H9 (cell line): ENCODE results near the gene NR0B1. TPM values are rescaled to one million over a fixed set of nuclear protein-coding genes. Genes with fewer than 3 reads are reported as not detected.

Source experiments
- DNase-seq: peaks from one replicate; pipeline ENCODE4 v3.0.0-alpha.2; 2017
- H2AFZ ChIP-seq: one replicate; pipeline ENCODE4 v1.6.1; 2013; ENCODE audit warnings: mild to moderate bottlenecking, low read length, control low read depth, moderate library complexity
- H2AK5ac ChIP-seq: 2 replicates; pipeline ENCODE4 v1.6.1; 2013; ENCODE audit warnings: low read length, control low read depth, mixed read lengths; ENCODE audit not compliant: insufficient read length
- H2BK120ac ChIP-seq: one replicate; pipeline ENCODE4 v1.6.1; 2013; ENCODE audit warnings: low read depth, mild to moderate bottlenecking, low read length, control low read depth, inconsistent platforms; ENCODE audit not compliant: poor library complexity, severe bottlenecking
- H2BK12ac ChIP-seq: 2 replicates; pipeline ENCODE4 v1.6.1; 2013; ENCODE audit warnings: low read length, control low read depth, mixed read lengths, low read depth; ENCODE audit not compliant: insufficient read length
- H2BK15ac ChIP-seq: 2 replicates; pipeline ENCODE4 v1.6.1; 2013; ENCODE audit warnings: low read depth, low read length, control low read depth
- H2BK20ac ChIP-seq: one replicate; pipeline ENCODE4 v1.6.1; 2013; ENCODE audit warnings: low read depth, mild to moderate bottlenecking, low read length, control low read depth, inconsistent platforms; ENCODE audit not compliant: poor library complexity, severe bottlenecking
- H2BK5ac ChIP-seq: 2 replicates; pipeline ENCODE4 v1.6.1; 2013; ENCODE audit warnings: low read length, control low read depth, mixed read lengths; ENCODE audit not compliant: insufficient read length
- H3K14ac ChIP-seq: 2 replicates; pipeline ENCODE4 v1.6.1; 2013; ENCODE audit warnings: low read length, control low read depth; ENCODE audit not compliant: insufficient read depth
- H3K18ac ChIP-seq: 2 replicates; pipeline ENCODE4 v1.6.1; 2013; ENCODE audit warnings: low read depth, mild to moderate bottlenecking, mixed read lengths, low read length, control low read depth; ENCODE audit not compliant: insufficient read length
- H3K23ac ChIP-seq: 2 replicates; pipeline ENCODE4 v1.6.1; 2013; ENCODE audit warnings: low read length, control low read depth, mixed read lengths, low read depth; ENCODE audit not compliant: insufficient read length
- H3K23me2 ChIP-seq: 2 replicates; pipeline ENCODE4 v1.6.1; 2013; ENCODE audit warnings: low read depth, mild to moderate bottlenecking, mixed read lengths, low read length, control low read depth; ENCODE audit not compliant: insufficient read length, poor library complexity, severe bottlenecking
- H3K27ac ChIP-seq: 2 replicates; pipeline ENCODE4 v1.5.1; 2013; ENCODE audit warnings: low read length, control low read depth, mixed read lengths, low read depth; ENCODE audit not compliant: insufficient read length
- H3K27me3 ChIP-seq: 2 replicates; pipeline ENCODE4 v1.6.1; 2013; ENCODE audit warnings: low read length, control low read depth, inconsistent platforms; ENCODE audit not compliant: insufficient read depth
- H3K4ac ChIP-seq: 2 replicates; pipeline ENCODE4 v1.6.1; 2013; ENCODE audit warnings: low read depth, mild to moderate bottlenecking, control low read depth, inconsistent platforms, low read length, moderate library complexity
- H3K4me1 ChIP-seq: 2 replicates; pipeline ENCODE4 v1.6.1; 2013; ENCODE audit warnings: low read length, control low read depth, inconsistent platforms; ENCODE audit not compliant: insufficient read depth
- H3K4me2 ChIP-seq: 2 replicates; pipeline ENCODE4 v1.6.1; 2013; ENCODE audit warnings: low read length, control low read depth, mixed read lengths; ENCODE audit not compliant: insufficient read length, insufficient read depth
- H3K56ac ChIP-seq: 2 replicates; pipeline ENCODE4 v1.6.1; 2013; ENCODE audit warnings: low read depth, mild to moderate bottlenecking, mixed read lengths, low read length, control low read depth; ENCODE audit not compliant: insufficient read length
- H3K79me1 ChIP-seq: 2 replicates; pipeline ENCODE4 v1.6.1; 2013; ENCODE audit warnings: low read depth, mild to moderate bottlenecking, moderate library complexity, low read length, control low read depth, inconsistent platforms; ENCODE audit not compliant: insufficient read depth, poor library complexity, severe bottlenecking
- H3K79me2 ChIP-seq: 2 replicates; pipeline ENCODE4 v1.6.1; 2013; ENCODE audit warnings: low read length, control low read depth, inconsistent platforms; ENCODE audit not compliant: insufficient read depth
- H3K9ac ChIP-seq: 2 replicates; pipeline ENCODE4 v1.6.1; 2013; ENCODE audit warnings: low read length, control low read depth, mixed read lengths; ENCODE audit not compliant: insufficient read length; ENCODE audit errors: extremely low read depth
- H3K9me3 ChIP-seq: one replicate; pipeline ENCODE4 v1.6.1; 2013; ENCODE audit warnings: low read depth, low read length, inconsistent platforms; ENCODE audit not compliant: control insufficient read depth
- H3T11ph ChIP-seq: one replicate; pipeline ENCODE4 v1.6.1; 2013; ENCODE audit warnings: mild to moderate bottlenecking, low read length, control low read depth, inconsistent platforms
- H4K20me1 ChIP-seq: one replicate; pipeline ENCODE4 v1.6.1; 2013; ENCODE audit not compliant: control insufficient read depth, insufficient read length, insufficient read depth
- H4K5ac ChIP-seq: 2 replicates; pipeline ENCODE4 v1.6.1; 2013; ENCODE audit warnings: low read depth, mild to moderate bottlenecking, mixed read lengths, low read length, control low read depth; ENCODE audit not compliant: insufficient read length
- H4K8ac ChIP-seq: replicated peaks from 2 replicates; pipeline ENCODE4 v1.6.1; 2013; ENCODE audit warnings: low read length, control low read depth, mixed read lengths, low read depth; ENCODE audit not compliant: insufficient read length
- H4K91ac ChIP-seq: 2 replicates; pipeline ENCODE4 v1.6.1; 2013; ENCODE audit warnings: low read depth, mild to moderate bottlenecking, moderate library complexity, mixed read lengths, low read length, control low read depth; ENCODE audit not compliant: insufficient read length
- H3K27ac Mint-ChIP-seq, 3 experiments: 2 replicates in 2 of 3; 3 replicates in 1 of 3; pipeline ENCODE4 v1.8.0; 2020 to 2021; ENCODE audit warnings: mixed read lengths in 3 of 3, mild to moderate bottlenecking in 1 of 3, moderate library complexity in 1 of 3
- H3K27me3 Mint-ChIP-seq: 2 replicates; pipeline ENCODE4 v1.8.0; 2021; ENCODE audit warnings: low read depth, mild to moderate bottlenecking, moderate library complexity, mixed read lengths
- H3K36me3 Mint-ChIP-seq, 3 experiments: 2 replicates in 2 of 3; 3 replicates in 1 of 3; pipeline ENCODE4 v1.8.0; 2020 to 2021; ENCODE audit warnings: low read depth in 3 of 3, mixed read lengths in 3 of 3; ENCODE audit not compliant: insufficient read depth in 1 of 3
- H3K4me1 Mint-ChIP-seq, 2 experiments: 2 replicates each; pipeline ENCODE4 v1.8.0; 2020; ENCODE audit warnings: mixed read lengths in 2 of 2
- H3K4me3 Mint-ChIP-seq, 2 experiments: 2 replicates in 1 of 2; 3 replicates in 1 of 2; pipeline ENCODE4 v1.8.0; 2020 to 2021; ENCODE audit warnings: mild to moderate bottlenecking in 2 of 2, mixed read lengths in 2 of 2, moderate library complexity in 1 of 2
- H3K9me3 Mint-ChIP-seq, 2 experiments: 2 replicates in 1 of 2; 3 replicates in 1 of 2; pipeline ENCODE4 v1.8.0; 2020; ENCODE audit warnings: mild to moderate bottlenecking in 2 of 2, mixed read lengths in 2 of 2, moderate library complexity in 1 of 2
- WGBS: extraction: QIAGEN DNeasy Blood & Tissue Kit; methylation state at CpG from one replicate; pipeline ENCODE4 v1.1.7; 2013; ENCODE audit warnings: missing lambda C conversion rate, low lambda C conversion rate, mixed read lengths; ENCODE audit not compliant: insufficient read length; ENCODE audit errors: extremely low coverage; 5-methylcytosine and 5-hydroxymethylcytosine counted together
- total RNA-seq: library from RNA; stranded (reverse); gene quantifications from 2 replicates; pipeline ENCODE4 v1.2.1, GENCODE V29; 2021
- TF ChIP-seq, protein P1 (sequence below): fragments of 200-600 bp; sonication (generic); conservative IDR thresholded peaks from 3 replicates; pipeline ENCODE4 v1.8.0; 2021; ENCODE audit warnings: antibody characterized with exemption, mild to moderate bottlenecking

NR0B1 gene
- total RNA-seq, 1 experiment from 2014 or later, result not detected

- no peak overlapping the region for H3K23ac ChIP-seq
- H3K18ac ChIP-seq, result no peak overlapping the region
- H2BK15ac ChIP-seq, result no peak overlapping the region
- no peaks in the 10 kb centered on the region for H3K9me3 ChIP-seq
- no peak overlapping the region for H3K27ac ChIP-seq
- no peak overlapping the region for H2AFZ ChIP-seq
- H3K14ac ChIP-seq, result no peak overlapping the region
- Mint-ChIP-seq H3K4me3 (no peak overlapping the region), H3K27ac (no peak overlapping the region), H3K4me1 (no peaks in the 10 kb centered on the region), H3K9me3 (peaks cover 2 to 58% of the 10 kb centered on the region in 2 experiments; a peak in 4 of 5 replicates), H3K27me3 (no peaks in the 10 kb centered on the region; the same call in none of the 2 replicates), H3K36me3 (no peaks in the 10 kb centered on the region; a peak in 1 of 7 replicates)
- no peaks in the 10 kb centered on the region for H3K79me1 ChIP-seq
- no peak overlapping the region for H2BK5ac ChIP-seq
- no peak for DNase-seq
- H3K4me2 ChIP-seq, result no peak overlapping the region
- WGBS, result no CpG with 5 or more reads among the region's 7 CpGs
- H3K4me1 ChIP-seq, result no peaks in the 10 kb centered on the region
- H4K20me1 ChIP-seq, result no peaks in the 10 kb centered on the region
- H3K9ac ChIP-seq, result no peak overlapping the region
- no peak overlapping the region for H4K5ac ChIP-seq
- H4K91ac ChIP-seq, result no peak overlapping the region
- H2BK20ac ChIP-seq, result no peak overlapping the region
- H3T11ph ChIP-seq, result no peak overlapping the region
- H2BK120ac ChIP-seq, result no peak overlapping the region
- H2AK5ac ChIP-seq, result no peak overlapping the region
- H3K56ac ChIP-seq, result no peak overlapping the region
- no peak overlapping the region for H3K4ac ChIP-seq
- H4K8ac ChIP-seq, result no peak overlapping the region
- no peak overlapping the region for H2BK12ac ChIP-seq
- no peaks in the 10 kb centered on the region for H3K23me2 ChIP-seq
- TF ChIP-seq, protein P1, sequence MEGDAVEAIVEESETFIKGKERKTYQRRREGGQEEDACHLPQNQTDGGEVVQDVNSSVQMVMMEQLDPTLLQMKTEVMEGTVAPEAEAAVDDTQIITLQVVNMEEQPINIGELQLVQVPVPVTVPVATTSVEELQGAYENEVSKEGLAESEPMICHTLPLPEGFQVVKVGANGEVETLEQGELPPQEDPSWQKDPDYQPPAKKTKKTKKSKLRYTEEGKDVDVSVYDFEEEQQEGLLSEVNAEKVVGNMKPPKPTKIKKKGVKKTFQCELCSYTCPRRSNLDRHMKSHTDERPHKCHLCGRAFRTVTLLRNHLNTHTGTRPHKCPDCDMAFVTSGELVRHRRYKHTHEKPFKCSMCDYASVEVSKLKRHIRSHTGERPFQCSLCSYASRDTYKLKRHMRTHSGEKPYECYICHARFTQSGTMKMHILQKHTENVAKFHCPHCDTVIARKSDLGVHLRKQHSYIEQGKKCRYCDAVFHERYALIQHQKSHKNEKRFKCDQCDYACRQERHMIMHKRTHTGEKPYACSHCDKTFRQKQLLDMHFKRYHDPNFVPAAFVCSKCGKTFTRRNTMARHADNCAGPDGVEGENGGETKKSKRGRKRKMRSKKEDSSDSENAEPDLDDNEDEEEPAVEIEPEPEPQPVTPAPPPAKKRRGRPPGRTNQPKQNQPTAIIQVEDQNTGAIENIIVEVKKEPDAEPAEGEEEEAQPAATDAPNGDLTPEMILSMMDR, result no peak
- H3K79me2 ChIP-seq, result no peaks in the 10 kb centered on the region
- H3K27me3 ChIP-seq, result no peaks in the 10 kb centered on the region
These were observed 31.6 kb upstream of the NR0B1 start for GRCh38 chrX:30340753-30341152.
